Activated CD4-positive, alpha-beta T cell treated with anti-CD3 and anti-CD28 coated beads, Interleukin-2, amount 50 U/mL, for 4 hours (primary cell): ENCODE results near the gene CD99.
"Not testable (repeated sequence)": the region's sequence is repeated elsewhere in the genome, so short reads cannot be mapped to it uniquely, and the experiment has no call there.

ENCODE experiments used
- DNase-seq, 2 experiments: peaks; one replicate each; pipeline ENCODE4 v3.0.0-alpha.2; 2020

Gene CD99

GRCh38 chrX:2774776-2775175 lies 83.7 kb downstream of the CD99 start:
- no peak for DNase-seq

- DNase-seq = not testable (repeated sequence)
Measured at GRCh38 chrX:2780472-2781225, 89.6 kb downstream of the CD99 start.

GRCh38 chrX:2781226-2781571 lies 90.1 kb downstream of the CD99 start:
- DNase-seq = no peak

- DNase-seq = no peak
Measured at GRCh38 chrX:2781698-2782097, 90.6 kb downstream of the CD99 start.

- no peak for DNase-seq
Measured at GRCh38 chrX:2782171-2782570, 91.1 kb downstream of the CD99 start.

- DNase-seq = no peak
Measured at GRCh38 chrX:2782778-2783177, 91.7 kb downstream of the CD99 start.

- DNase-seq = no peak
Measured at GRCh38 chrX:2784026-2784425, 92.9 kb downstream of the CD99 start.

GRCh38 chrX:2785538-2785937 lies 94.4 kb downstream of the CD99 start:
- DNase-seq = no peak

- DNase-seq = no peak
Measured at GRCh38 chrX:2788980-2789379, 97.9 kb downstream of the CD99 start.

- no peak for DNase-seq
Measured at GRCh38 chrX:2789569-2789968, 98.5 kb downstream of the CD99 start.
